Cardiac muscle cell (in vitro differentiated cells and primary cell): ENCODE measurements around the gene SCAMP5. TPM values are rescaled to one million over a fixed set of nuclear protein-coding genes. Genes with fewer than 3 reads are reported as not detected.

Source experiments
- DNase-seq, 2 donors: peaks; one replicate each; pipeline versions ENCODE4 v3.0.0 to v3.0.0-alpha.2; 2010 to 2017; ENCODE audit warnings: low read depth in 1 of 2, low spot score in 1 of 2
- H3K27ac ChIP-seq: fragments of 200-600 bp; sonication (generic); 2 replicates; pipeline ENCODE4 v1.5.1; 2016
- H3K27me3 ChIP-seq: fragments of 200-600 bp; sonication (generic); 2 replicates; pipeline ENCODE4 v1.6.0; 2016; ENCODE audit warnings: control low read depth
- H3K36me3 ChIP-seq: fragments of 200-600 bp; sonication (generic); 2 replicates; pipeline ENCODE4 v1.5.1; 2016; ENCODE audit warnings: control low read depth
- H3K4me1 ChIP-seq: fragments of 200-600 bp; sonication (generic); 2 replicates; pipeline ENCODE4 v1.8.1; 2017; ENCODE audit warnings: low read depth, mild to moderate bottlenecking, mixed run types
- H3K4me3 ChIP-seq: fragments of 200-600 bp; sonication (generic); 2 replicates; pipeline ENCODE4 v1.5.1; 2016; ENCODE audit warnings: mild to moderate bottlenecking
- H3K9me3 ChIP-seq: fragments of 200-600 bp; sonication (generic); 2 replicates; pipeline ENCODE4 v1.5.1; 2017; ENCODE audit warnings: low read depth, mild to moderate bottlenecking, control low read depth
- polyA plus RNA-seq: library from polyadenylated mRNA; unstranded; fragments of >200 nt; fragmentation: Nextera tagmentation; extraction: Ambion mirVana; gene quantifications from 2 replicates; pipeline ENCODE4 v1.2.1, GENCODE V29; 2016
- total RNA-seq: library from RNA; depleted of rRNA; stranded (reverse); fragments of >200 nt; gene quantifications from 2 replicates; pipeline ENCODE4 v1.2.3, GENCODE V29; 2016
- TF ChIP-seq, protein P1 (sequence below): IDR thresholded peaks from 2 replicates; pipeline ENCODE4 v1.5.1; 2012; ENCODE audit warnings: low read depth, mild to moderate bottlenecking, low read length

SCAMP5 gene
- total and polyA plus RNA-seq, 2 experiments from 2014 or later, result 3.3 to 5.8 TPM

- H3K4me3 ChIP-seq, result no peak overlapping the region
- peaks cover 21% of the 10 kb centered on the region for H3K4me1 ChIP-seq
- no peaks in the 10 kb centered on the region for H3K36me3 ChIP-seq
- no peak overlapping the region for H3K27ac ChIP-seq
- H3K9me3 ChIP-seq, result no peaks in the 10 kb centered on the region
- TF ChIP-seq, protein P1, sequence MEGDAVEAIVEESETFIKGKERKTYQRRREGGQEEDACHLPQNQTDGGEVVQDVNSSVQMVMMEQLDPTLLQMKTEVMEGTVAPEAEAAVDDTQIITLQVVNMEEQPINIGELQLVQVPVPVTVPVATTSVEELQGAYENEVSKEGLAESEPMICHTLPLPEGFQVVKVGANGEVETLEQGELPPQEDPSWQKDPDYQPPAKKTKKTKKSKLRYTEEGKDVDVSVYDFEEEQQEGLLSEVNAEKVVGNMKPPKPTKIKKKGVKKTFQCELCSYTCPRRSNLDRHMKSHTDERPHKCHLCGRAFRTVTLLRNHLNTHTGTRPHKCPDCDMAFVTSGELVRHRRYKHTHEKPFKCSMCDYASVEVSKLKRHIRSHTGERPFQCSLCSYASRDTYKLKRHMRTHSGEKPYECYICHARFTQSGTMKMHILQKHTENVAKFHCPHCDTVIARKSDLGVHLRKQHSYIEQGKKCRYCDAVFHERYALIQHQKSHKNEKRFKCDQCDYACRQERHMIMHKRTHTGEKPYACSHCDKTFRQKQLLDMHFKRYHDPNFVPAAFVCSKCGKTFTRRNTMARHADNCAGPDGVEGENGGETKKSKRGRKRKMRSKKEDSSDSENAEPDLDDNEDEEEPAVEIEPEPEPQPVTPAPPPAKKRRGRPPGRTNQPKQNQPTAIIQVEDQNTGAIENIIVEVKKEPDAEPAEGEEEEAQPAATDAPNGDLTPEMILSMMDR, result no peak
- H3K27me3 ChIP-seq, result no peaks in the 10 kb centered on the region
- no peak for DNase-seq
Observed at GRCh38 chr15:75028991-75029377, 33.6 kb downstream of the SCAMP5 start.

DNA sequence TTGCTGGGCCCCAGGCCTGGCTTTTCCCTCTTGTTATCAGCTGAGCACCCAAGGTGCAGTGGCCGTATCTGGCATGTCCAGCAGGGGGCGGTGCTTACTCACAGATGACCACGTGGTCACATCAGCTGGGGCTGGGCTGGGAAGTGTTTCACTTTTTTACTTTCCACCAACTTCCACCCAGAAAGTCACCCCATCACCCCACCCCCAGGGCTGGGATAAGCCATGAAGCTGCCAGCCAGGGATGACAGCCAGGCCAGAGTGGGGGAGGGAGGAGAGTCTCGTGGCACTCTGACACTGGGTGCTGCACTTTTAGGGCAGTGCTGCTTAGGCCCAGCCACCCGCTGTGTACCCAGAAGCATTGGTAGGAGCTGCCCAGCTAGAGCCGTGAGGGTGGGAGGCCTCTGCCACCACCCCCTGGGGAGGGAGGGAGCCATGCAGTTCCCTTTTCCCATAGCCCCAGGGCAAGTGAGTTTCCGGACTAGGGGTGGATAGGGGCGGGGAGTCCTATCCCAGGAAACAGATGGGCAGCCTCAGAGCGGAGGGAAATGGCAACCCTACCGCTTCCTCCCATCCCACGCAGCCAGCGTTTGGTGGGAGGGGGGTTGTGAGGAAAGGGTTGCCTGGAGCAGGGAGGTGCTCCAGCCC lies 34.1 kb downstream of the SCAMP5 start:
- Histone ChIP-seq H3K36me3 (no peaks in the 10 kb centered on the region), H3K27me3 (no peaks in the 10 kb centered on the region), H3K4me3 (no peak overlapping the region), H3K27ac (no peak overlapping the region), H3K4me1 (peaks cover 21% of the 10 kb centered on the region), H3K9me3 (no peaks in the 10 kb centered on the region)
- DNase-seq, result peak; percentile 92
- TF ChIP-seq, protein P1, result peak; percentile 89

GRCh38 chr15:75030023-75030413 lies 34.7 kb downstream of the SCAMP5 start:
- Histone ChIP-seq H3K4me1 (peaks cover 21% of the 10 kb centered on the region), H3K27me3 (no peaks in the 10 kb centered on the region), H3K9me3 (no peaks in the 10 kb centered on the region), H3K27ac (no peak overlapping the region), H3K4me3 (no peak overlapping the region), H3K36me3 (no peaks in the 10 kb centered on the region)
- no peak for DNase-seq
- TF ChIP-seq, protein P1, result no peak

DNA sequence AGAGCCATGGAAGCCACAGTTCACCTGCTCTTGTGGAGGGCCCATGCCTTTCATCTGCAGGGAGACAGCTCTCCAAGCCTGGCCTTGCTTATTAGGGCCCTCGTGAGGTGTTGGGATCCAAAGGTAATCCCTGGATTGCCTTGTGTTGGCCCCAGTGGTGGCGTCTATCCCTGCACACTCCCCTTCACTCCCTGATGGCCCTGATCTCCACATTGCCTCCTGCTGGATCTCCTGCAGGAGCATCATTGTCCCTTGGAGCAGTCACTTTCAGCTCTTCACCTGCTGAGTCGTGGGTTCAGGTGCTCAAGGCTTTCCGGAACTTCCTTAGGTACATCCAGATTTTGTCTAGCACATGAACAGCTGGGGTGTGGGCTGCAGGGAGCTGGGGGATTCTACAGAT lies 35.1 kb downstream of the SCAMP5 start:
- no peak for DNase-seq
- no peaks in the 10 kb centered on the region for H3K27me3 ChIP-seq
- no peak overlapping the region for H3K4me3 ChIP-seq
- H3K27ac ChIP-seq, result no peak overlapping the region
- TF ChIP-seq, protein P1, result no peak
- H3K9me3 ChIP-seq, result no peaks in the 10 kb centered on the region
- no peaks in the 10 kb centered on the region for H3K36me3 ChIP-seq
- peaks cover 21% of the 10 kb centered on the region for H3K4me1 ChIP-seq

- TF ChIP-seq, protein P1, result no peak
- Histone ChIP-seq H3K4me3 (no peak overlapping the region), H3K27me3 (no peaks in the 10 kb centered on the region), H3K4me1 (peaks cover 21% of the 10 kb centered on the region), H3K36me3 (no peaks in the 10 kb centered on the region), H3K27ac (no peak overlapping the region), H3K9me3 (no peaks in the 10 kb centered on the region)
- DNase-seq, result no peak
Observed at GRCh38 chr15:75031848-75032247, 36.5 kb downstream of the SCAMP5 start.
